Cardiac fibroblast (primary cell): Measurements from ENCODE around the gene TBC1D12.

Experiments used
- DNase-seq, 2 donors: peaks; one replicate each; pipeline versions ENCODE4 v3.0.0 to v3.0.0-alpha.2; 2010; ENCODE audit warnings: low read depth in 2 of 2
- H3K4me3 ChIP-seq, 2 donors: replicated peaks in 1 of 2; 1 replicate in 1 of 2; 2 replicates in 1 of 2; pipeline ENCODE4 v1.5.1; 2011; ENCODE audit warnings: low read depth in 2 of 2, low read length in 2 of 2, mild to moderate bottlenecking in 2 of 2, moderate library complexity in 1 of 2
- TF ChIP-seq, protein P1 (sequence below): IDR thresholded peaks from one replicate; pipeline ENCODE4 v1.5.1; 2011; ENCODE audit warnings: low read depth, mild to moderate bottlenecking, low read length, inconsistent platforms

The TBC1D12 gene

DNA sequence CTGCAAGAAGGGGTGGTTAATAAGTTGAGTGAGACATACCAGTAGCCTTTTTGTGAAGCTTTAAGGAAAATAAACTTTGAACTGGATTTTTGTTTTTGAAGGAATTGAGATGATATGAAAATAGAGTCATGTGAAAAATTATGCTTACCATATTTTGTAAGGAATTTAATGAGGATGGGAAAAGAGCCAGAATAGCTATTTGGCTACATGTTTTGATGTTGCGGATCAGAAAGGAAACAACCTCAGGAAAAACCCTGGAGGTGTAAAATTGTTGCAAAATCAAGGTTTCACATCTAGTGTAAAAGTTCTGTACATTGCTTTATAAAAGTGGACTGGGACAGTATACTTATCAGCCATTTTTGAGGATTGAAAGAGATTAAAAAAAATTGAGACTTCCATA is 15.0 kb downstream of the TBC1D12 start:
- TF ChIP-seq, protein P1, sequence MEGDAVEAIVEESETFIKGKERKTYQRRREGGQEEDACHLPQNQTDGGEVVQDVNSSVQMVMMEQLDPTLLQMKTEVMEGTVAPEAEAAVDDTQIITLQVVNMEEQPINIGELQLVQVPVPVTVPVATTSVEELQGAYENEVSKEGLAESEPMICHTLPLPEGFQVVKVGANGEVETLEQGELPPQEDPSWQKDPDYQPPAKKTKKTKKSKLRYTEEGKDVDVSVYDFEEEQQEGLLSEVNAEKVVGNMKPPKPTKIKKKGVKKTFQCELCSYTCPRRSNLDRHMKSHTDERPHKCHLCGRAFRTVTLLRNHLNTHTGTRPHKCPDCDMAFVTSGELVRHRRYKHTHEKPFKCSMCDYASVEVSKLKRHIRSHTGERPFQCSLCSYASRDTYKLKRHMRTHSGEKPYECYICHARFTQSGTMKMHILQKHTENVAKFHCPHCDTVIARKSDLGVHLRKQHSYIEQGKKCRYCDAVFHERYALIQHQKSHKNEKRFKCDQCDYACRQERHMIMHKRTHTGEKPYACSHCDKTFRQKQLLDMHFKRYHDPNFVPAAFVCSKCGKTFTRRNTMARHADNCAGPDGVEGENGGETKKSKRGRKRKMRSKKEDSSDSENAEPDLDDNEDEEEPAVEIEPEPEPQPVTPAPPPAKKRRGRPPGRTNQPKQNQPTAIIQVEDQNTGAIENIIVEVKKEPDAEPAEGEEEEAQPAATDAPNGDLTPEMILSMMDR, result no peak
- H3K4me3 ChIP-seq, result no peak overlapping the region
- DNase-seq, result no peak

DNA sequence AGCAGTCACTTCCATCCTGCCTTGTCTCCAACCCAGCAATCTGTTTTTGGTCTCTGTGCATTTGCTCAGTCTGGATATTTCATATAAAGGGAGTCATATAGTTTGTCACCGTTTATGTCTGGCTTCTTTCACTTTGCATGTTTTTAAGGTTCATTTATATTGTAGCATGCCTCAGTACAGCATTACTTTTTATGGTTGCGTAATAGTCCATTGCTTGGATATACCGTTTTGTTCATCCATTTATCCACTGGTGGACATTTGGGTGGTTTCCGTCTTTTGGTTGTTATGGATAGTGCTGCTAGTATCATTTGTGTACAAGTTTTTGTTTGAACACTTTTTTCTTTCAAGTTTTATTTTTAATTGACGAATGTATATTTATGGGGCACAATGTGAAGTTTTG is 18.2 kb downstream of the TBC1D12 start:
- TF ChIP-seq, protein P1, result no peak
- DNase-seq, result no peak
- no peak overlapping the region for H3K4me3 ChIP-seq

DNA sequence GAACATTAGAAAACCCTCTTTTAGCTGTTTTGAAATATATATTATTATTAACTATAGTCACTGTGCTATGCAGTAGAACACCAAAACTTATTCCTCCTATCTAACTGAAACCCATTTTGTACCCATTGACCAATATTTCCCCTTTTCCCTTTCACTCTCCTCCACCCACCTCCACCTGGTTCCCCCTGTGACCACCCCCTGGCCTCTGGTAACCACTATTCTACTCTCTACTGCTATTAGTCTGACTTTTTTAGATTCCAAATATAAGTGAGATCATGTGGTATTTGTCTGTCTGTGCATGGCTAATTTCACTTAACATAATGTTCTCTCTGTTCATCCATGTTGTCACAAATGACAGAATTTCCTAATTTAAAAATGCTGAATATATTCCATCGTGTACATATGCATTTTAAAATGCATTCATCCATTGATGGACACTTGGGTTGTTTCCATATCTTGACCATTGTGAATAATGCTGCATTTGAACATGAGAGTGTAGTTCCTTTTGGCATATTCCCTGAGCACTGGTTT is 18.7 kb downstream of the TBC1D12 start:
- DNase-seq, result no peak
- no peak overlapping the region for H3K4me3 ChIP-seq
- TF ChIP-seq, protein P1, result no peak

DNA sequence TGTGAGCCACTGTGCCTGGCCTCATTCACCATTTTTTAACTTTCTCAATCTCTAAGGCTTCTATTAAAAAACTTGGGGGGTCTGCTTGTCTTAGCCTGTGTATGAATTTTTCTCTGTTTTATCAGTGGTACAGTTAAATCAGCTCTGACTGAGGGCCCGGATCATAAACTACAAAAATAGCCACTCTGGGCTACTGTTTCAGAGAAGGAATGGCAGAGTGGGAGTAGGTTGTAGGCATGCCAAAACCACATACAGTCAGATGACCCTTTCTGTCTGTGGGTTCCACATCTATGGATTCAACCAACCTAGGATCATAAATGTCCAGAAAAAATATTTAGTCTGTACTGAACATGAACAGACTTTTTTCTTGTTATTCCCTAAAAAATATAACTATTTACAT is 21.3 kb downstream of the TBC1D12 start:
- DNase-seq, result peak; percentile 21 to 63
- TF ChIP-seq, protein P1, result no peak
- no peak overlapping the region for H3K4me3 ChIP-seq

DNA sequence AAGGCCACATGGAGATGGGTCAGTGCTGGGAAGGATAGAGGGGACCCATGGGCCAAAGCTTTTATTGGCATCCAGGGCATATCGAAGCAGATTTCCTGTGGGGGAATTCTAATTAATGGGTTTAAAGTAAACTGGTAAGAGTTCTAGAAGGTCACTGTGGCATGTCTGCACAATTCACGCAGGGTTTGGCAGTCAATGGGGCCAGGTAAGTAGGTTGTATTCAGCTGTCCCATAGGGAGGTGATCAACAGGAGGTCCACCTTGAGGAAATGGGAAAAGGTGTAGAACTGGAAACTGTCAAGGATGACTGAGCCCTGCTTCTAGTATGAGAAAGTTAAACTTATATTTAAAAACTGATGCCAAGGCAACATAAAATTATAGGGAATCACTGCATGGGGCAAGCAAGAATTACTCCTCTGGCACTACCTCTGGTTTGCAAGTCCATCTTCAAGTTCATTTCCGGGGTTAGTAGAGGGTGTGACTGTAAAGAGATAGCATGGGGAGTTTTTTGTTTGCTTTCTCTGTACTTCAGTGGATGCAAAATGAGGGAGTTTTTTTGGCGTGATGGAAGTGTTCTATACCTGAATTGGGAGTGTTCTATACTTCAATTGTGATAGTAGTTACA is 22.5 kb downstream of the TBC1D12 start:
- TF ChIP-seq, protein P1, result no peak
- no peak overlapping the region for H3K4me3 ChIP-seq
- no peak for DNase-seq

DNA sequence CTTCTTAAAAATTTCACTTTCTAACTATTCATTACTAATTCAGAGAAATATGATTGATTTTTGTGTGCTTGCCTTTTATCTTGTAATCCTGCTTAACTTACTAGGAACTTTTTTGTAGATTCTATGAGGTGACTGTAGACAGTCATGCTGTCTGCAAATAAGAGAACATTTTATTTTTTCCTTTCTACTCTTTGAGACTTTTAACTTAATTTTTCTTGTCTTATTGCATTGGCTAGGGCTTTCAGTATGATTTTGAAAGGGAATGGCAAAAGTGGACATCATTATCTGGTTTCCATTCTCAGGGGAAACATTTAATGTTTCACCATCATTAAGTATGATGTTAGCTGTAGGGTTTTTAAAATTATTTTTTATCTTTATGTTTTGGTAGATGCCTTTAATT is 23.6 kb downstream of the TBC1D12 start:
- TF ChIP-seq, protein P1, result no peak
- DNase-seq, result no peak
- H3K4me3 ChIP-seq, result no peak overlapping the region

DNA sequence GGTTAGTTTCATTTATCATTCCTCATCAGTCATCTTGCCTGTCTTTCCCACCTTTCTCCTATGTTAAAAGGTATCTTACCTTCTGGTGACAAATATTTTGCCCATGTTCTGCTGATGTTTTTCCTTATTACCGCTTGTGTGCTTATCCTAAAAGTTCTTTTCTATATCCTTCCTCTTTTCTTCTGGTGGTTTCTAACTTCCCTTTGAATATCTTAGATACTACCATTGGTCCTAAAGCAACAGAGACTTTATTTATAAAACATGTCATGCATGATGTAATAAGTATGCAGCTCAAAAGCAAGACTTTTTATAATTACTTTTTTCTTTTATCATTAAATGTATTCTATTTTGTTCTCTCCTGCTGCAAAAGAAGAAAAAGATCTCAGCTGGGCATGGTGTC is 24.8 kb downstream of the TBC1D12 start:
- no peak overlapping the region for H3K4me3 ChIP-seq
- TF ChIP-seq, protein P1, result no peak
- no peak for DNase-seq
